HCT116 (cell line): Measurements from ENCODE around the gene OR10J4. TPM values are rescaled to one million over a fixed set of nuclear protein-coding genes. Genes with fewer than 3 reads are reported as not detected.

Experiments
- ATAC-seq: fragments of 200-7000 bp; cut with Tn5 transposase; 2 replicates; pipeline ENCODE4 v1.9.1; 2020; ENCODE audit warnings: mild to moderate bottlenecking, moderate library complexity
- BruUV-seq: library from RNA; stranded (reverse); fragments of 400-500 nt; replicated peaks from 2 replicates; lab custom pipeline; 2021; lab: Mats Ljungman, UMichigan
- CTCF ChIA-PET: fragments of 300-600 bp; sonication (Branson Sonifier 250); formaldehyde crosslinking; loops from one replicate; lab custom pipeline; 2021; ENCODE audit warnings: antibody characterized with exemption; lab: Charles Lee
- POLR2A ChIA-PET: fragments of 300-600, 350-600 bp; sonication (Branson Sonifier 250); formaldehyde crosslinking; loops from one replicate; lab custom pipeline; 2021; ENCODE audit warnings: antibody characterized with exemption; lab: Charles Lee
- RAD21 ChIA-PET, 2 experiments: fragments of 300-600 bp; sonication (Branson Sonifier 250); formaldehyde crosslinking; loops; one replicate each; lab custom pipeline; 2023; ENCODE audit warnings: low total read pairs in 2 of 2; ENCODE audit not compliant: uncharacterized antibody in 2 of 2, unreplicated experiment in 2 of 2, low non-redundant PET in 1 of 2; lab: Charles Lee
- DNase-seq: peaks from one replicate; pipeline ENCODE4 v3.0.0-alpha.2; 2010; ENCODE audit warnings: low read depth, low spot score
- H2AFZ ChIP-seq: fragments of 200-600 bp; shearing (Covaris generic), sonication (generic); 2 replicates; pipeline ENCODE4 v1.6.1; 2017; ENCODE audit warnings: low read depth, mixed run types, mixed read lengths, antibody characterized with exemption, low read length; ENCODE audit not compliant: poor library complexity, severe bottlenecking
- H3K27ac ChIP-seq: 2 replicates; pipeline ENCODE4 v1.5.1; 2012; ENCODE audit warnings: low read depth, low read length
- H3K27me3 ChIP-seq: fragments of 200-600 bp; sonication (generic); 2 replicates; pipeline ENCODE4 v1.6.1; 2016; ENCODE audit warnings: mixed run types, low read length, mixed read lengths; ENCODE audit not compliant: insufficient read depth
- H3K36me3 ChIP-seq, 2 experiments: fragments of 200-500 bp in 1 of 2; fragments of 200-600 bp in 1 of 2; sonication (Bioruptor generic) in 1 of 2; sonication (generic) in 1 of 2; 2 replicates each; pipeline versions ENCODE4 v1.5.1 to v1.6.1; 2014 to 2016; ENCODE audit warnings: low read length in 2 of 2, inconsistent platforms in 1 of 2, mixed read lengths in 1 of 2, mixed run types in 1 of 2; ENCODE audit not compliant: insufficient read depth in 2 of 2, control insufficient read depth in 1 of 2
- H3K4me1 ChIP-seq, 2 experiments: fragments of 200-600 bp in 1 of 2; sonication (generic) in 1 of 2; 2 replicates each; pipeline versions ENCODE4 v1.5.1 to v1.6.1; 2012 to 2017; ENCODE audit warnings: low read length in 2 of 2, inconsistent platforms in 1 of 2, mild to moderate bottlenecking in 1 of 2, mixed read lengths in 1 of 2, mixed run types in 1 of 2, moderate library complexity in 1 of 2; ENCODE audit not compliant: insufficient read depth in 2 of 2, control insufficient read depth in 1 of 2
- H3K4me2 ChIP-seq: fragments of 200-600 bp; sonication (generic); 2 replicates; pipeline ENCODE4 v1.6.1; 2017; ENCODE audit warnings: mixed run types, low read length, mixed read lengths
- H3K4me3 ChIP-seq, 2 experiments: fragments of 200-600 bp in 1 of 2; sonication (generic) in 1 of 2; replicated peaks in 1 of 2; 2 replicates each; pipeline ENCODE4 v1.5.1; 2011 to 2016; ENCODE audit warnings: low read length in 2 of 2, control low read depth in 1 of 2, low read depth in 1 of 2, mild to moderate bottlenecking in 1 of 2, mixed read lengths in 1 of 2, mixed run types in 1 of 2
- H3K79me2 ChIP-seq: fragments of 200-600 bp; sonication (generic); 2 replicates; pipeline ENCODE4 v1.6.1; 2017; ENCODE audit warnings: mild to moderate bottlenecking, mixed run types, low read length, moderate library complexity, mixed read lengths; ENCODE audit not compliant: insufficient read depth
- H3K9ac ChIP-seq: fragments of 200-600 bp; sonication (generic); 2 replicates; pipeline ENCODE4 v1.6.1; 2016; ENCODE audit warnings: low read length, mixed read lengths
- H3K9me2 ChIP-seq: fragments of 200-600 bp; sonication (generic), shearing (Covaris generic); 2 replicates; pipeline ENCODE4 v1.6.1; 2017; ENCODE audit warnings: mixed run types, mild to moderate bottlenecking, moderate library complexity; ENCODE audit not compliant: insufficient read depth
- H3K9me3 ChIP-seq, 2 experiments: fragments of 200-500 bp in 1 of 2; fragments of 200-600 bp in 1 of 2; sonication (Bioruptor generic) in 1 of 2; sonication (generic) in 1 of 2; 2 replicates each; pipeline ENCODE4 v1.6.1; 2014 to 2017; ENCODE audit warnings: low read length in 2 of 2, mixed read lengths in 2 of 2, inconsistent platforms in 1 of 2, low read depth in 1 of 2, mild to moderate bottlenecking in 1 of 2, mixed run types in 1 of 2, moderate library complexity in 1 of 2; ENCODE audit not compliant: control insufficient read depth in 1 of 2, insufficient read depth in 1 of 2
- H4K20me1 ChIP-seq: fragments of 200-600 bp; sonication (generic), shearing (Covaris generic); 2 replicates; pipeline ENCODE4 v1.6.1; 2017; ENCODE audit warnings: mixed run types, mild to moderate bottlenecking, moderate library complexity; ENCODE audit not compliant: insufficient read depth
- CTCF ChIP-seq, 3 experiments: fragments of 200-600 bp in 1 of 3; sonication (generic) in 1 of 3; IDR thresholded peaks in 2 of 3; conservative IDR thresholded peaks in 1 of 3; 2 replicates each; pipeline ENCODE4 v1.5.1; 2012 to 2017; ENCODE audit warnings: low read depth in 2 of 3, low read length in 2 of 3, antibody characterized with exemption in 1 of 3, borderline replicate concordance in 1 of 3, control low read depth in 1 of 3, mild to moderate bottlenecking in 1 of 3, mixed read lengths in 1 of 3, mixed run types in 1 of 3, moderate library complexity in 1 of 3; ENCODE audit not compliant: insufficient read depth in 1 of 3
- EGR1 ChIP-seq: IDR thresholded peaks from 2 replicates; pipeline ENCODE4 v1.6.1; 2012; ENCODE audit warnings: low read depth
- ELF1 ChIP-seq: IDR thresholded peaks from 2 replicates; pipeline ENCODE4 v1.6.1; 2012; ENCODE audit warnings: low read depth, borderline replicate concordance
- EZH2phosphoT487 ChIP-seq: fragments of 200-600 bp; IDR thresholded peaks from 2 replicates; pipeline ENCODE4 v1.6.1; 2018; ENCODE audit warnings: antibody characterized with exemption, borderline replicate concordance
- POLR2A ChIP-seq: IDR thresholded peaks from 2 replicates; pipeline ENCODE4 v1.7.0; 2011; ENCODE audit warnings: borderline replicate concordance; ENCODE audit not compliant: insufficient read depth, insufficient read length; ENCODE audit errors: extremely low read depth
- POLR2AphosphoS5 ChIP-seq: IDR thresholded peaks from 2 replicates; pipeline ENCODE4 v1.6.1; 2011; ENCODE audit warnings: mild to moderate bottlenecking, low read depth, low read length, moderate library complexity
- RAD21 ChIP-seq: IDR thresholded peaks from 2 replicates; pipeline ENCODE4 v1.6.1; 2012; ENCODE audit warnings: low read depth, mild to moderate bottlenecking
- YY1 ChIP-seq: IDR thresholded peaks from 2 replicates; pipeline ENCODE4 v1.6.1; 2011; ENCODE audit warnings: low read length, low read depth, moderate library complexity, mild to moderate bottlenecking; ENCODE audit not compliant: insufficient replicate concordance; ENCODE audit errors: extremely low read depth
- ZFX ChIP-seq: fragments of 450-650 bp; IDR thresholded peaks from 2 replicates; pipeline ENCODE4 v1.6.1; 2017
- ZNF274 ChIP-seq: fragments of 200-500 bp; sonication (Bioruptor generic); IDR thresholded peaks from 2 replicates; pipeline ENCODE4 v1.6.1; 2014; ENCODE audit warnings: mild to moderate bottlenecking, low read depth, low read length, inconsistent platforms
- intact Hi-C: fragments of 100-400 bp; cut with micrococcal nuclease; formaldehyde crosslinking; loops from 2 replicates; pipeline ENCODE4 v1.10.0; 2022
- total RNA-seq: library from RNA; stranded (reverse); gene quantifications from one replicate; pipeline ENCODE4 v1.2.1, GENCODE V29; 2021; ENCODE audit not compliant: unreplicated experiment

The OR10J4 gene
- total RNA-seq, 1 experiment from 2014 or later: not detected

GRCh38 chr1:159436469-159436868 lies 4.5 kb downstream of the OR10J4 start:
- Histone ChIP-seq H3K79me2 (no peaks in the 10 kb centered on the region), H3K9me3 (no peaks in the 10 kb centered on the region), H4K20me1 (no peaks in the 10 kb centered on the region), H3K9ac (no peak overlapping the region), H3K9me2 (no peaks in the 10 kb centered on the region), H3K4me1 (no peaks in the 10 kb centered on the region), H3K4me3 (no peak overlapping the region), H3K27ac (no peak overlapping the region), H3K27me3 (peaks cover 24% of the 10 kb centered on the region; the same call in 1 of the 2 replicates), H2AFZ (no peak overlapping the region), H3K4me2 (no peak overlapping the region)
- BruUV-seq: no TSS peak
- DNase-seq (no peak), ATAC-seq (no peak)
- ChIA-PET RAD21 (interaction anchor here in 1 of 2 experiments (0.6 kb wide), 1 partner anchor 275 kb away, joined by 3 read pairs; no protein-coding TSS in a partner anchor), POLR2A (no interaction called here), CTCF (interaction anchor here (1.0 kb wide), 1 partner anchor 363 kb away, joined by 3 read pairs; no protein-coding TSS in a partner anchor)
- intact Hi-C loops: no loop called here
- no peak for TF ChIP-seq CTCF (IDR thresholded peaks at IDR 0.05 in 2 of 3, conservative IDR thresholded peaks at IDR 0.05 in 1 of 3; ENCODE audit: borderline replicate concordance in 1 of 3, insufficient read depth in 1 of 3, low read depth in 2 of 3, low read length in 2 of 3)
- no peak for TF ChIP-seq RAD21
- TF ChIP-seq, all 23 proteins: peak for 0
- no peaks in the 10 kb centered on the region for H3K36me3 ChIP-seq

GRCh38 chr1:159439422-159439821 lies 7.4 kb downstream of the OR10J4 start, which contains the start of gene OR10J1:
Gene OR10J1 (plus strand): TSS chr1:159439722. CDS start chr1:159439792, 70 bp downstream.
- Histone ChIP-seq H3K4me3 (no peak within 1 kb of the TSS), H3K9me2 (no peaks in the 10 kb centered on the region), H3K79me2 (no peaks in the 10 kb centered on the region), H3K9me3 (no peaks in the 10 kb centered on the region), H3K4me1 (no peaks in the 10 kb centered on the region)
- ChIA-PET POLR2A (no interaction called here), RAD21 (no interaction called here)
- intact Hi-C loops: no loop called here
- DNase-seq: no peak
- no peak for TF ChIP-seq POLR2A
- no peak for TF ChIP-seq EGR1
- no peak for TF ChIP-seq CTCF (IDR thresholded peaks at IDR 0.05 in 2 of 3, conservative IDR thresholded peaks at IDR 0.05 in 1 of 3; ENCODE audit: borderline replicate concordance in 1 of 3, insufficient read depth in 1 of 3, low read depth in 2 of 3, low read length in 2 of 3)
- TF ChIP-seq ZNF274: no peak
- TF ChIP-seq POLR2AphosphoS5: no peak
- no peak for TF ChIP-seq YY1
- no peak for TF ChIP-seq EZH2phosphoT487
- no peak for TF ChIP-seq ELF1
- TF ChIP-seq ZFX: no peak
- no peak for TF ChIP-seq RAD21
- TF ChIP-seq, all 23 proteins: peak for 0
- H2AFZ ChIP-seq: no peak within 1 kb of the TSS
- H4K20me1 ChIP-seq: no peaks in the 10 kb centered on the region
- BruUV-seq: no TSS peak
- ATAC-seq: no peak
- CTCF ChIA-PET: no interaction called here
- H3K27me3 ChIP-seq: peaks cover 24% of the 10 kb centered on the region; the same call in 1 of the 2 replicates
- no peak within 1 kb of the TSS for H3K4me2 ChIP-seq
- H3K9ac ChIP-seq: no peak within 1 kb of the TSS
- no peaks in the 10 kb centered on the region for H3K36me3 ChIP-seq
- no peak within 1 kb of the TSS for H3K27ac ChIP-seq
